PFSK-1 (cell line): ENCODE measurements around the gene APBA3.

ENCODE experiments used
- FOXP2 ChIP-seq: optimal IDR thresholded peaks from 2 replicates; pipeline ENCODE3; 2011; ENCODE audit warnings: borderline replicate concordance, control low read depth, inconsistent platforms; ENCODE audit not compliant: insufficient read depth; ENCODE audit errors: extremely low read length, extremely low read depth
- POLR2AphosphoS5 ChIP-seq: IDR thresholded peaks from 2 replicates; pipeline ENCODE4 v1.6.1; 2012; ENCODE audit warnings: low read depth, mild to moderate bottlenecking, control low read depth, low read length, moderate library complexity
- REST ChIP-seq, 2 experiments: IDR thresholded peaks; 2 replicates each; pipeline versions ENCODE4 v1.6.1 to v1.8.0; 2011 to 2012; ENCODE audit warnings: low read depth in 2 of 2, low read length in 2 of 2, control low read depth in 1 of 2, inconsistent platforms in 1 of 2, mild to moderate bottlenecking in 1 of 2, moderate library complexity in 1 of 2; ENCODE audit not compliant: insufficient read depth in 1 of 2
- SIN3A ChIP-seq: IDR thresholded peaks from 2 replicates; pipeline ENCODE4 v1.6.1; 2012; ENCODE audit warnings: mild to moderate bottlenecking, low read length, moderate library complexity, borderline replicate concordance; ENCODE audit not compliant: insufficient read depth
- TAF1 ChIP-seq: IDR thresholded peaks from 2 replicates; pipeline ENCODE4 v1.6.1; 2012; ENCODE audit warnings: low read length, control low read depth, borderline replicate concordance; ENCODE audit not compliant: insufficient read depth

The APBA3 gene

GRCh38 chr19:3807574-3808354, 46.3 kb upstream of the APBA3 start:
- TF ChIP-seq POLR2AphosphoS5 (no peak), TAF1 (no peak), FOXP2 (no peak), REST (IDR thresholded peaks at IDR 0.05; ENCODE audit: insufficient read depth in 1 of 2, low read depth in 2 of 2, low read length in 2 of 2) (no peak), SIN3A (no peak)

- TF ChIP-seq REST (IDR thresholded peaks at IDR 0.05; ENCODE audit: insufficient read depth in 1 of 2, low read depth in 2 of 2, low read length in 2 of 2) (no peak), TAF1 (no peak), FOXP2 (no peak), POLR2AphosphoS5 (no peak), SIN3A (no peak)
These were observed 45.6 kb upstream of the APBA3 start for GRCh38 chr19:3807131-3807480.

- TF ChIP-seq POLR2AphosphoS5 = no peak
- no peak for TF ChIP-seq SIN3A
- no peak for TF ChIP-seq REST (IDR thresholded peaks at IDR 0.05; ENCODE audit: insufficient read depth in 1 of 2, low read depth in 2 of 2, low read length in 2 of 2)
- no peak for TF ChIP-seq FOXP2
- no peak for TF ChIP-seq TAF1
These were observed 44.4 kb upstream of the APBA3 start for GRCh38 chr19:3805859-3806258.

- TF ChIP-seq SIN3A = no peak
These were observed 42.9 kb upstream of the APBA3 start for GRCh38 chr19:3804429-3804828.

GRCh38 chr19:3803986-3804385, 42.5 kb upstream of the APBA3 start:
- TF ChIP-seq POLR2AphosphoS5 (no peak), SIN3A (no peak), FOXP2 (no peak), TAF1 (no peak), REST (IDR thresholded peaks at IDR 0.05; ENCODE audit: insufficient read depth in 1 of 2, low read depth in 2 of 2, low read length in 2 of 2) (no peak)
